ENCODE results near the gene CIZ1. TPM values are rescaled to one million over a fixed set of nuclear protein-coding genes. Genes with fewer than 3 reads are reported as not detected.
"Not testable (repeated sequence)": the region's sequence is repeated elsewhere in the genome, so short reads cannot be mapped to it uniquely, and the experiment has no call there.

The CIZ1 gene, protein sequence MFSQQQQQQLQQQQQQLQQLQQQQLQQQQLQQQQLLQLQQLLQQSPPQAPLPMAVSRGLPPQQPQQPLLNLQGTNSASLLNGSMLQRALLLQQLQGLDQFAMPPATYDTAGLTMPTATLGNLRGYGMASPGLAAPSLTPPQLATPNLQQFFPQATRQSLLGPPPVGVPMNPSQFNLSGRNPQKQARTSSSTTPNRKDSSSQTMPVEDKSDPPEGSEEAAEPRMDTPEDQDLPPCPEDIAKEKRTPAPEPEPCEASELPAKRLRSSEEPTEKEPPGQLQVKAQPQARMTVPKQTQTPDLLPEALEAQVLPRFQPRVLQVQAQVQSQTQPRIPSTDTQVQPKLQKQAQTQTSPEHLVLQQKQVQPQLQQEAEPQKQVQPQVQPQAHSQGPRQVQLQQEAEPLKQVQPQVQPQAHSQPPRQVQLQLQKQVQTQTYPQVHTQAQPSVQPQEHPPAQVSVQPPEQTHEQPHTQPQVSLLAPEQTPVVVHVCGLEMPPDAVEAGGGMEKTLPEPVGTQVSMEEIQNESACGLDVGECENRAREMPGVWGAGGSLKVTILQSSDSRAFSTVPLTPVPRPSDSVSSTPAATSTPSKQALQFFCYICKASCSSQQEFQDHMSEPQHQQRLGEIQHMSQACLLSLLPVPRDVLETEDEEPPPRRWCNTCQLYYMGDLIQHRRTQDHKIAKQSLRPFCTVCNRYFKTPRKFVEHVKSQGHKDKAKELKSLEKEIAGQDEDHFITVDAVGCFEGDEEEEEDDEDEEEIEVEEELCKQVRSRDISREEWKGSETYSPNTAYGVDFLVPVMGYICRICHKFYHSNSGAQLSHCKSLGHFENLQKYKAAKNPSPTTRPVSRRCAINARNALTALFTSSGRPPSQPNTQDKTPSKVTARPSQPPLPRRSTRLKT
- 109 TPM for total RNA-seq

DNA sequence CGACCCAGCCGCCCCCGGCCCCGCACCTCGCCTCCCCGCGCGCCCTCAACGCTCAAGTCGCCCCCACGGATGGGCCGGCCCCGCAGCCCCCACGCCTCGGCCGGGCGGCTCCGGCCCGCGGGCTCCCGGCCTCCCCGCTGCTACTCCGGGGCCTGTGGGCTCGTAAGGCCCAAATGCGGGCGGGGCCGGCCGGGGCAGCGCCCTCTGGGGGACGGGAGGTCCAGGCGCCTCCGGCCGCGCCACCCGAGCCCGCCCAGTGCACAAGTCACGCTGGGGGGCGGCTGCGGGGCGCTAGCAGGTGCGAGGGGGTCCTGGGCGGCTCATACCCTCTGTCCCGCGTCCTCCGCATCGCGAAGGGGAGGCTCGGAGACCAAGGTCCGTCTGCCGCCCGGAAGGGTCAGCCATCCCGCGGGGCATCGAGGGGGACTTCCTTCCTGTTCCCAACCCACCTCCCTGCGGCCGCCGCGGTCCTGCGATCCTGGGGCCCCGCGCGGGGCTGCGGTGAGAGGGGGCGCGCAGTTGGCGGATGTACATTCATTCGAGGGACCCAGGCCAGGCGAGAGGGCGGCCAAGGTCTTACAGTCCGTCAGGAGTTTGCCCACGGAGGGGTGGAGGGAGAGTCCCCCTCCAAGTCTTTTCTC, at the start of gene CIZ1:
Gene CIZ1, minus strand, starts transcription at position 167 of the 641 bp plus-strand sequence. CDS start 715 bp downstream, outside the sequence.
- peak; percentile 75 for DNase-seq (ENCODE audit: low spot score)

DNA sequence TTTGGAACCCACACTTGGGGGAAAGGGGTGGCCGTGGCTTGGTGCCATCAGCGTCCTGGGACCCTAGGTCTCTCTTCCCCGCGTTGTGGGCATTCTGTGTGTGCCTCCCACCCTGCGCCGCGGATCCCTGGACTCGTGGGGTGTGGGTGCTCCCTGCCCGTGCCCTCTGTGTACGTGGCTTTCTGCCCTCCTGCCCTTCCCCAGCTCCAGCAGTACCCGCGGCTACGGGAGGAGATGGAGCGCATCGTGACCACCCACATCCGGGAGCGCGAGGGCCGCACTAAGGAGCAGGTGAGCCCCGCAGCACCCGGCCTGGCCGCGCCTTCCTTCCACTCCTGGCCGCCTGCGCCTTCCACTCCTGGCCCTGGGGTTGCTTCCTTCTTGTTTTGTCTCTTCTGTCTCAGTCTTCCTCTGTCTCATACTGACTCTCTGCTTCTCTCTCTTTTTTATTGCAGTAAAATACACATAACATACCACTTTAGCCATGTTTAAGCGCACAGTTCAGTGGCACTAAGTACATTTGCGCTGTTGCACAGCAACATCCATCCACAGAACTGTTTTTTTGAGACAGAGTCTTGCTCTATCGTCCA, 42.5 kb upstream of the CIZ1 start:
- no peak for DNase-seq (ENCODE audit: low spot score)

- DNase-seq (ENCODE audit: low spot score), result no peak
Measured at GRCh38 chr9:128232528-128233428, 41.4 kb upstream of the CIZ1 start.

- DNase-seq (ENCODE audit: low spot score), result no peak
Measured at GRCh38 chr9:128231638-128232527, 40.5 kb upstream of the CIZ1 start.

- DNase-seq (ENCODE audit: low spot score), result not testable (repeated sequence)
Measured at GRCh38 chr9:128230897-128231296, 39.5 kb upstream of the CIZ1 start.

DNA sequence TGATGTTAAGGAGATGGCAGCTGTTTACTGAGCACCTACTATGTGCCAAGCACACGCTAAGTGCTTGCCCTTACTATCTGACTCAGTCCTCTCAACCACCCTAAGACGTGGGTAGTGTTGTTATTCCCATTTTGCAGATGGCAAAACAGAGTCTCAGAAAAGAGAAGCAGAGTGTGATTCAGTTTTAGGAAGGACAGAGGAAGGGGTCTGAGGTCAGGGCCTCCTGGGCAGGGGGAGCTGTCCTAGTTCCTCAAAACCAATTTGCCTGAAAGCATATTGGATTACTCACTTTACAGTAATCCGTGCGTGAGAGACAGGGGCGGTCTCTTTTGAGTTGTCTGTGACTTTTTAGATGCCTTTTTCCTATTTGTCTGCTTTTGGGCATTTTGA, 35.0 kb upstream of the CIZ1 start:
- DNase-seq (ENCODE audit: low spot score), result no peak

- DNase-seq (ENCODE audit: low spot score), result no peak
Measured at GRCh38 chr9:128225770-128226411, 34.5 kb upstream of the CIZ1 start.

GRCh38 chr9:128224877-128225276, 33.5 kb upstream of the CIZ1 start:
- DNase-seq (ENCODE audit: low spot score), result no peak

GRCh38 chr9:128222880-128223670, 31.7 kb upstream of the CIZ1 start:
- no peak for DNase-seq (ENCODE audit: low spot score)

- DNase-seq (ENCODE audit: low spot score), result no peak
Measured at GRCh38 chr9:128222026-128222425, 30.7 kb upstream of the CIZ1 start.

GRCh38 chr9:128219831-128220230, 28.5 kb upstream of the CIZ1 start:
- no peak for DNase-seq (ENCODE audit: low spot score)

GRCh38 chr9:128218518-128219389, 27.4 kb upstream of the CIZ1 start:
- peak; percentile 95 for DNase-seq (ENCODE audit: low spot score)

- no peak for DNase-seq (ENCODE audit: low spot score)
Measured at GRCh38 chr9:128218172-128218517, 26.8 kb upstream of the CIZ1 start.

DNA sequence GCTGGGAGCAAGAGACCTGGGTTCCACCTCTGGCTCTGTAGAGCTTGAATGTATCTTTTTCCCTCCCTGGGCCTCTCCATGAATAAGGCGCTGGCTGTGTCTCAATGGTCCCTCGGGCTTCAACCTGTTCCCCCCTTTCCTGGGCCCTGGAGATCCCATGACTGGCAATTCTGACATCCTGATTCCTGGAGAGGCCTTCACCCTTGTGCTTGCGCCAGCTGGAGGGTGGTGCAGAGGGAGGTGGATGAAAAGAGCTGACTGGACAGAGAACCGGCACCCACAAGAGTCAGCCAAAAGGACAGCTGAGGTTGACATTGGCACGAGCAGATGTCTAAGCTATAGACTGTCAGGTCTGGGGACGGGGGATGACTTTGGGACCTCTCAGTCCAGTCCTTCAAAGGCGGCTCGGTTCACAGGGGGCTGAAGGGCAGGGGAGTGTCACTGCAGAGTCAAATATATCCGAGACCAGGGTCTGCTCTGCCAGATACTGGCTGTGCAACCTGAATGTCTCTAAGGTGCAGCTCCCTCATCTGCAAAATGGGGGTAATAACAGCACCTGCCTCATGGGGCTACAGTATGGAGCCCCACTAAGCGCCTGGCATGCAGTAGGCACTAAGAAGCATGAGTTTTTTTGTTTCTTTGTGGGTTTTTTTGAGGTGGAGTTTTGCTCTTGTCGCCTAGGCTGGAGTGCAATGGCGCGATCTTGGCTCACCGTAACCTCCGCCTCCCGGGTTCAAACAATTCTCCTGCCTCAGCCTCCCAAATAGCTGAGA, 25.6 kb upstream of the CIZ1 start:
- DNase-seq (ENCODE audit: low spot score), result no peak

DNA sequence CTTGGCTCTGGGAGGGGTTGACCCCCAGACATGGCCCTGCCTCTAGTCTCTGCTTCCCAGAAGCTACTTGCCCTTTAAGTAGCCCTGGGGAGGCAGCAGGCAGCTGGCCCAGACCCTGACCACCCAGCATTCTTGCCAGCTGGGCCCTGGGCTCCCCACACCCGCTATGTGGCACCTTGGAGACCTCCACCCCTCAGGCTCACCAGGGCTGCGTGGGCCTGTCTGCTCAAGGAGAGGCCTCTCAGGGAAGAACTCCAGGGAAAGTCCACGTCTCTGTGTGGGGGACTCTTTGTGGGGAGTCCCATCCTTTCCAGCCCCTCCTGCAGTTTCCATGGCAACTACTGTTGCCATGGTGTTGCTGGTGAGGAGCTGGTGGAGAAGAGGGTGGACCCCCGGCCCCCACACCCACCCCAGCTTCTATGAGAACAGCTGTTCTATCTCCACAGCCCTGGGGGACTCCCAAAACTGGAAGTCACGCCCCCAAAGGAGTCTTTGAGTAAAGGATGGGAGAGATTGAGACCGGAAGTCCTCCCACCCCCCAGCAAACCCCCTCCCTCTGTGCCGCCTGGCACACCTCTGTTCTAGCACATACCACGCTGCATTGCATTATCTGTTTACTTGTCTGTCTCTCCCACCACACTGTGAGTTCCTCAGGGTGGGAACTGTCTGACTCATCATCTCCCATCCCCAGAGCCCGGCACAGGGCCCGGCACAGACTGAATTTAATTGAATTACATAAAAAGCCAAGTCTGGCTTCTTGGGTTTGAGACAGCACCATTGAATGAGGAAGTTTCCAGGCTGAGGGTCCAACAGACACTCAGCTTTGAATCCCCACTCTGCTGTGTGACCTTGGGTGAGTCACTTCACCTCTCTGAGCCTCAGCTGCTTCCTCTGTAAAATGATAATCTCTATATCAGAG, 24.4 kb upstream of the CIZ1 start:
- DNase-seq (ENCODE audit: low spot score), result no peak
